ENCODE results near the gene SLC10A7.

Gene SLC10A7

GRCh38 chr4:146439437-146439836 is 82.3 kb downstream of the SLC10A7 start:
- H3K79me2 ChIP-seq (ENCODE audit: insufficient read depth, low read length): no peaks in the 10 kb centered on the region
- no peak overlapping the region for H3K4me2 ChIP-seq (ENCODE audit: low read depth, low read length, poor library complexity, severe bottlenecking)
- H3K4me3 ChIP-seq (ENCODE audit: insufficient read depth, low read length, poor library complexity, severe bottlenecking): no peak overlapping the region
- no peaks in the 10 kb centered on the region for H3K9me2 ChIP-seq (replicated peaks; ENCODE audit: insufficient read depth, low read length)
- H3K27ac ChIP-seq (ENCODE audit: low read depth, low read length): no peak overlapping the region
- no peaks in the 10 kb centered on the region for H3F3A ChIP-seq (ENCODE audit: insufficient read depth)
- TF ChIP-seq, protein P1, sequence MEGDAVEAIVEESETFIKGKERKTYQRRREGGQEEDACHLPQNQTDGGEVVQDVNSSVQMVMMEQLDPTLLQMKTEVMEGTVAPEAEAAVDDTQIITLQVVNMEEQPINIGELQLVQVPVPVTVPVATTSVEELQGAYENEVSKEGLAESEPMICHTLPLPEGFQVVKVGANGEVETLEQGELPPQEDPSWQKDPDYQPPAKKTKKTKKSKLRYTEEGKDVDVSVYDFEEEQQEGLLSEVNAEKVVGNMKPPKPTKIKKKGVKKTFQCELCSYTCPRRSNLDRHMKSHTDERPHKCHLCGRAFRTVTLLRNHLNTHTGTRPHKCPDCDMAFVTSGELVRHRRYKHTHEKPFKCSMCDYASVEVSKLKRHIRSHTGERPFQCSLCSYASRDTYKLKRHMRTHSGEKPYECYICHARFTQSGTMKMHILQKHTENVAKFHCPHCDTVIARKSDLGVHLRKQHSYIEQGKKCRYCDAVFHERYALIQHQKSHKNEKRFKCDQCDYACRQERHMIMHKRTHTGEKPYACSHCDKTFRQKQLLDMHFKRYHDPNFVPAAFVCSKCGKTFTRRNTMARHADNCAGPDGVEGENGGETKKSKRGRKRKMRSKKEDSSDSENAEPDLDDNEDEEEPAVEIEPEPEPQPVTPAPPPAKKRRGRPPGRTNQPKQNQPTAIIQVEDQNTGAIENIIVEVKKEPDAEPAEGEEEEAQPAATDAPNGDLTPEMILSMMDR (IDR thresholded peaks at IDR 0.05; ENCODE audit: insufficient read depth, low read length, poor library complexity, severe bottlenecking): no peak
- no peak for TF ChIP-seq EZH2phosphoT487 (conservative IDR thresholded peaks at IDR 0.05; ENCODE audit: low read length)
- H3K9me3 ChIP-seq (ENCODE audit: insufficient read depth, low read length): no peaks in the 10 kb centered on the region
- H3K27me3 ChIP-seq (ENCODE audit: low read length): no peaks in the 10 kb centered on the region
- no peaks in the 10 kb centered on the region for H4K20me1 ChIP-seq (ENCODE audit: low read depth, low read length)
- H2AFZ ChIP-seq (ENCODE audit: low read depth, low read length, severe bottlenecking): no peak overlapping the region
- H3K9ac ChIP-seq (ENCODE audit: low read length): no peak overlapping the region
- H3K36me3 ChIP-seq (ENCODE audit: low read length): no peaks in the 10 kb centered on the region

DNA sequence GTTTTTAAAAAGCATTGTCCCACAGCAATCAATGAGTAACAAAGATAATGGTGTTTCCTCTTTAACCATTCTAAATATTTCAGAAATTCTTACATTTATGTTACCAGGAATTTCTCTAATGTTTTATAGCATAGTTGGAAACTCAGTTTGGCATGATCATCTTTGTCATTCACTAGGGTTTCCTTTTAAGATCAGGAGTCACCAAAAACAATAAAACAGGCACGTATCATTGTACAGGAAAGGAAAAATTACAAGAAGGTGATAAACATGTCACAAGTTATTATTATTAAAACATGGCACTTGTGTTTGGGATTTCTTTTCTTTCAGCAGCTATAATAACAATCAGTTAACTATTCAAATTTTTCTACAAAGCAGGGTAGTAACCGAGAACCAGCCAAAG is 84.0 kb downstream of the SLC10A7 start:
- no peak overlapping the region for H2AFZ ChIP-seq (ENCODE audit: low read depth, low read length, severe bottlenecking)
- H4K20me1 ChIP-seq (ENCODE audit: low read depth, low read length): no peaks in the 10 kb centered on the region
- no peak for TF ChIP-seq EZH2phosphoT487 (conservative IDR thresholded peaks at IDR 0.05; ENCODE audit: low read length)
- TF ChIP-seq, protein P1 (IDR thresholded peaks at IDR 0.05; ENCODE audit: insufficient read depth, low read length, poor library complexity, severe bottlenecking): no peak
- H3K36me3 ChIP-seq (ENCODE audit: low read length): no peaks in the 10 kb centered on the region
- no peaks in the 10 kb centered on the region for H3K9me2 ChIP-seq (replicated peaks; ENCODE audit: insufficient read depth, low read length)
- no peaks in the 10 kb centered on the region for H3F3A ChIP-seq (ENCODE audit: insufficient read depth)
- H3K4me2 ChIP-seq (ENCODE audit: low read depth, low read length, poor library complexity, severe bottlenecking): no peak overlapping the region
- no peak overlapping the region for H3K9ac ChIP-seq (ENCODE audit: low read length)
- H3K4me3 ChIP-seq (ENCODE audit: insufficient read depth, low read length, poor library complexity, severe bottlenecking): no peak overlapping the region
- no peaks in the 10 kb centered on the region for H3K79me2 ChIP-seq (ENCODE audit: insufficient read depth, low read length)
- no peak overlapping the region for H3K27ac ChIP-seq (ENCODE audit: low read depth, low read length)
- no peaks in the 10 kb centered on the region for H3K9me3 ChIP-seq (ENCODE audit: insufficient read depth, low read length)
- no peaks in the 10 kb centered on the region for H3K27me3 ChIP-seq (ENCODE audit: low read length)

DNA sequence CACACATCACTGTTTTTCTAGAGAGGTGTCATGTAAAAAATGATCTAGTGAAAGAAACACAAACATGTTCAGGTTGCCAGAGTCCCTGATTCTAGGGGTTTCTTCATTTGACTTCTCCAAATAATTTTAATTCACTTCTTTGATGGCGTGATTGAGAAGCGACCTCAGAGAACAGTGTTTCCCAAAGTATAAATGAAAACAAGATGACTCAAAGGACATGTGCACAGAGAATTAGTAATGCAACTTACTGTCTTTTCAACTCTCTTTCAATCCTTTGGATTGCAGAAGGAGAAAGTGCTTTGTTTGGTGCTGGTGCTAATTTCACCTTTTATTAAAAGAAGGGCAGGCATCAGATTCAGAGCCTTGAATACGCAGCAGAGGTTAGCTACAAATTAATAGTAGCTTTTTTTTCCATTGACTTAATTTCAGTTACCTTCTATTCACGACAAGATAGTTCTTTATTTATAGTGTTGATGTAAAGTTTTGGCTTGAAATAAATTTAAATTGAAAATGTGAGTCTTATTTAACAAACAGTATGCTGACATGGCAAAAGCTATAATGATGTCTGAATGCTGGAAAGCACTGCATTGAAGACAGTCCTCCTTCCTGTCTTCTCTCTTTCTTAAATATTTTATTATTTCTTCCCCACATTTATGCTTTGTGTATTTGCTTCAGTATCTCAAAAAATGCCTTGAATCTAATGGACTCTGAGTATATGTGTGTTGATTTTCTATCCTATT is 85.1 kb downstream of the SLC10A7 start:
- Histone ChIP-seq H3K9me2 (replicated peaks; ENCODE audit: insufficient read depth, low read length) (no peaks in the 10 kb centered on the region), H2AFZ (ENCODE audit: low read depth, low read length, severe bottlenecking) (no peak overlapping the region), H3K4me3 (ENCODE audit: insufficient read depth, low read length, poor library complexity, severe bottlenecking) (no peak overlapping the region), H3F3A (ENCODE audit: insufficient read depth) (no peaks in the 10 kb centered on the region), H3K27ac (ENCODE audit: low read depth, low read length) (no peak overlapping the region), H3K9ac (ENCODE audit: low read length) (no peak overlapping the region), H3K79me2 (ENCODE audit: insufficient read depth, low read length) (no peaks in the 10 kb centered on the region), H3K9me3 (ENCODE audit: insufficient read depth, low read length) (no peaks in the 10 kb centered on the region), H3K4me2 (ENCODE audit: low read depth, low read length, poor library complexity, severe bottlenecking) (no peak overlapping the region), H4K20me1 (ENCODE audit: low read depth, low read length) (no peaks in the 10 kb centered on the region), H3K27me3 (ENCODE audit: low read length) (no peaks in the 10 kb centered on the region), H3K36me3 (ENCODE audit: low read length) (no peaks in the 10 kb centered on the region)
- no peak for TF ChIP-seq EZH2phosphoT487 (conservative IDR thresholded peaks at IDR 0.05; ENCODE audit: low read length)
- TF ChIP-seq, protein P1 (IDR thresholded peaks at IDR 0.05; ENCODE audit: insufficient read depth, low read length, poor library complexity, severe bottlenecking): no peak

All from SU-DHL-6 (cell line).